Kidney (tissue), 14 donors: Measurements from ENCODE around the gene IL1RAPL2. TPM values are rescaled to one million over a fixed set of nuclear protein-coding genes. Genes with fewer than 3 reads are reported as not detected.
A peak's percentile ranks its signal among the peaks of the same experiment; 100 is the strongest.
"Not testable (repeated sequence)": the region's sequence is repeated elsewhere in the genome, so short reads cannot be mapped to it uniquely, and the experiment has no call there.

Source experiments
- DNase-seq, 5 donors: peaks; one replicate each; pipeline ENCODE4 v3.0.0-alpha.2; 2013 to 2020
- FAIRE-seq: peaks from 2 replicates; lab custom pipeline; 2012; peaks lifted over from hg19 to GRCh38; lab: Jason Lieb, UNC
- H3K27ac ChIP-seq, 2 donors: one replicate each; pipeline ENCODE4 v1.7.0; 2013; ENCODE audit warnings: low read depth in 2 of 2, low read length in 2 of 2, inconsistent platforms in 1 of 2
- H3K27me3 ChIP-seq: one replicate; pipeline ENCODE4 v1.7.1; 2013; ENCODE audit warnings: low read length, inconsistent platforms; ENCODE audit not compliant: control insufficient read depth, insufficient read depth
- H3K36me3 ChIP-seq, 3 donors: one replicate each; pipeline versions ENCODE4 v1.7.0 to v1.7.1; 2013; ENCODE audit warnings: low read length in 3 of 3, control low read depth in 1 of 3, inconsistent platforms in 1 of 3; ENCODE audit not compliant: insufficient read depth in 3 of 3, control insufficient read depth in 2 of 3
- H3K4me1 ChIP-seq, 3 donors: one replicate each; pipeline versions ENCODE4 v1.7.0 to v1.7.1; 2013; ENCODE audit warnings: low read length in 3 of 3, inconsistent platforms in 1 of 3, low read depth in 1 of 3; ENCODE audit not compliant: control insufficient read depth in 2 of 3, insufficient read depth in 2 of 3
- H3K4me3 ChIP-seq, 3 donors: one replicate each; pipeline versions ENCODE4 v1.7.0 to v1.8.1; 2013; ENCODE audit warnings: low read length in 3 of 3, control low read depth in 1 of 3, inconsistent platforms in 1 of 3
- H3K9ac ChIP-seq, 3 donors: one replicate each; pipeline versions ENCODE4 v1.7.0 to v1.7.1; 2013; ENCODE audit warnings: low read length in 3 of 3, control low read depth in 1 of 3, inconsistent platforms in 1 of 3
- H3K9me3 ChIP-seq, 3 donors: one replicate each; pipeline versions ENCODE4 v1.7.0 to v1.7.1; 2013; ENCODE audit warnings: low read length in 3 of 3, control low read depth in 1 of 3, inconsistent platforms in 1 of 3; ENCODE audit not compliant: control insufficient read depth in 2 of 3, insufficient read depth in 1 of 3
- intact Hi-C: fragments of 100-400 bp; cut with DNase I; formaldehyde crosslinking; loops from one replicate; pipeline ENCODE4 v1.11.1; 2022
- polyA plus RNA-seq: library from polyadenylated mRNA; stranded (reverse); fragments of 350-450 nt; fragmentation: Illumina TruSeq; extraction: RNeasy Lipid Tissue Mini Kit (QIAGEN cat#74804); gene quantifications from one replicate; pipeline ENCODE4 v1.2.3, GENCODE V29; 2014; ENCODE audit warnings: low read depth, low replicate concordance; ENCODE audit not compliant: insufficient read depth
- total RNA-seq: library from RNA; stranded (reverse); fragmentation: NEBNext Ultra II Directional; extraction: Animal tissue kit (Norgen Biotek cat#: 25700); gene quantifications from one replicate; pipeline ENCODE4 v1.2.1, GENCODE V29; 2021
- TF ChIP-seq, protein P1 (sequence below): IDR thresholded peaks from 3 replicates; pipeline ENCODE4 v1.5.1; 2012; ENCODE audit warnings: mild to moderate bottlenecking, moderate library complexity, borderline replicate concordance; ENCODE audit not compliant: insufficient read depth; ENCODE audit errors: extremely low read depth
- donor health status: control.
- donor health status: control.
- donor health status: control.
- donor health status: control.
- donor health status: control.
- donor health status: DM: yes; HTN: yes; CAD: no.
- donor health status: Normal renal cell carcinoma (clear cell type).

The IL1RAPL2 gene
- total and polyA plus RNA-seq, 2 donors from 2014 or later: 0.13 to 0.25 TPM

DNA sequence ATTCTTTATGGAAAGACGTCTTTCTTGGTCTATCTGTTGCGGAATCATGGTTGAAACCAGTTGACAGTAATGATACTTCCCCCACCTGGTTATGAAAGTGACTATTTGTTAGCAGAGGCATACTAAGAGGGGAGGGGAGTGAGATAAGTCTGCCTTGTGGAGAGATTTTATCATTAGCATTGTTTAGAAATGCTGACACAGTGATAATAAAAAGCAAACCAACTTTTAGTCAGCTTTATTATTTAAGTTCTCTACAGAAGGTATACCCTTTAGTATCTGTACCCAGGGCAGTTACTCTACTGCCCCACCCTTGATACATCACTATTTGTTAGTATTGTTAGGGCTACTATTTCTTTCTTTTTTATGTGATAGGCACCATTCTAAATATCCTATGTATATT lies 26.9 kb upstream of the IL1RAPL2 start:
- TF ChIP-seq, protein P1, sequence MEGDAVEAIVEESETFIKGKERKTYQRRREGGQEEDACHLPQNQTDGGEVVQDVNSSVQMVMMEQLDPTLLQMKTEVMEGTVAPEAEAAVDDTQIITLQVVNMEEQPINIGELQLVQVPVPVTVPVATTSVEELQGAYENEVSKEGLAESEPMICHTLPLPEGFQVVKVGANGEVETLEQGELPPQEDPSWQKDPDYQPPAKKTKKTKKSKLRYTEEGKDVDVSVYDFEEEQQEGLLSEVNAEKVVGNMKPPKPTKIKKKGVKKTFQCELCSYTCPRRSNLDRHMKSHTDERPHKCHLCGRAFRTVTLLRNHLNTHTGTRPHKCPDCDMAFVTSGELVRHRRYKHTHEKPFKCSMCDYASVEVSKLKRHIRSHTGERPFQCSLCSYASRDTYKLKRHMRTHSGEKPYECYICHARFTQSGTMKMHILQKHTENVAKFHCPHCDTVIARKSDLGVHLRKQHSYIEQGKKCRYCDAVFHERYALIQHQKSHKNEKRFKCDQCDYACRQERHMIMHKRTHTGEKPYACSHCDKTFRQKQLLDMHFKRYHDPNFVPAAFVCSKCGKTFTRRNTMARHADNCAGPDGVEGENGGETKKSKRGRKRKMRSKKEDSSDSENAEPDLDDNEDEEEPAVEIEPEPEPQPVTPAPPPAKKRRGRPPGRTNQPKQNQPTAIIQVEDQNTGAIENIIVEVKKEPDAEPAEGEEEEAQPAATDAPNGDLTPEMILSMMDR: no peak
- no peak overlapping the region for H3K27ac ChIP-seq
- H3K36me3 ChIP-seq: no peaks in the 10 kb centered on the region
- intact Hi-C loops: no loop called here
- no peaks in the 10 kb centered on the region for H3K27me3 ChIP-seq
- no peak overlapping the region for H3K9ac ChIP-seq
- no peak for FAIRE-seq
- no peak for DNase-seq
- no peaks in the 10 kb centered on the region for H3K4me1 ChIP-seq
- no peaks in the 10 kb centered on the region for H3K9me3 ChIP-seq
- no peak overlapping the region for H3K4me3 ChIP-seq

GRCh38 chrX:104542447-104542846 lies 23.6 kb upstream of the IL1RAPL2 start:
- H3K27me3 ChIP-seq, H3K4me1 ChIP-seq, intact Hi-C loops, DNase-seq, H3K27ac ChIP-seq, FAIRE-seq, H3K36me3 ChIP-seq, H3K4me3 ChIP-seq, H3K9me3 ChIP-seq, H3K9ac ChIP-seq: not testable (repeated sequence)

DNA sequence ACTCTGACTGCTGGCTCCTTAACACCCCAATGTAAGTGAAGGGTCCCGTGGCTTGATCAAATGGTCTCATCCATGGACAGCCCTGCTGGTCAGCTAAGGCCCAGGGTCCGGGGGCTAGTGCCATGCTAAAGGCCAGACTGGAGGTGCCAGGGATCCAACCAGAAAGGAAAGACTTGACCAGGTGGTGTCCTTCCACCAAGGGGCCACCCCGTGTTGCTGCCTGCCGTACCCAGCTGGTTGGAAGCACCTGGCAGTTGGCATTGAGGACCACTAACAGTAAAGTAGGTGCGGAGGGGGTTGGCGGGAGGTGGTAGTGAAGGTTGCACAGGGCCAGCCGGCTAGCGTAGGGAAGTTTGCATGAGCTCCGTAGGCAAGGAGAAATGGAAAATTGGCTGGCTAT lies 1.7 kb upstream of the IL1RAPL2 start:
- DNase-seq: no peak
- no peaks in the 10 kb centered on the region for H3K4me1 ChIP-seq
- no peak for FAIRE-seq
- H3K4me3 ChIP-seq: no peak overlapping the region
- H3K9ac ChIP-seq: no peak overlapping the region
- no peaks in the 10 kb centered on the region for H3K9me3 ChIP-seq
- TF ChIP-seq, protein P1: no peak
- intact Hi-C loops: no loop called here
- H3K27me3 ChIP-seq: peaks cover 21% of the 10 kb centered on the region
- H3K27ac ChIP-seq: no peak overlapping the region
- H3K36me3 ChIP-seq: no peaks in the 10 kb centered on the region

- TF ChIP-seq, protein P1: no peak
- intact Hi-C loops: no loop called here
- H3K4me3 ChIP-seq: peak overlapping the region in 2 of 3 donors; percentile 38 to 39
- no peaks in the 10 kb centered on the region for H3K36me3 ChIP-seq
- H3K9me3 ChIP-seq: no peaks in the 10 kb centered on the region
- no peak for FAIRE-seq
- H3K4me1 ChIP-seq: no peaks in the 10 kb centered on the region
- H3K9ac ChIP-seq: no peak overlapping the region
- H3K27ac ChIP-seq: no peak overlapping the region
- DNase-seq: peak in 2 of 5 donors; percentile 4 to 14
- H3K27me3 ChIP-seq: peaks cover 26% of the 10 kb centered on the region
Measured at GRCh38 chrX:104564921-104565703, 887 bp upstream of the IL1RAPL2 start.
